Endothelial cell of umbilical vein (primary cell): ENCODE measurements around the gene SNX5. TPM values are rescaled to one million over a fixed set of nuclear protein-coding genes. Genes with fewer than 3 reads are reported as not detected.

Experiments used
- BruUV-seq: library from RNA; stranded (reverse); fragments of 400-500 nt; replicated peaks from 2 replicates; lab custom pipeline; 2021; lab: Mats Ljungman, UMichigan
- CTCF ChIA-PET: fragments of 300-600, 350-600 bp; sonication (Branson Sonifier 250); formaldehyde crosslinking; loops from one replicate; lab custom pipeline; 2021; ENCODE audit warnings: antibody characterized with exemption, inconsistent platforms; lab: Charles Lee
- POLR2A ChIA-PET: fragments of 300-600, 350-600 bp; sonication (Branson Sonifier 250); formaldehyde crosslinking; loops from one replicate; lab custom pipeline; 2021; ENCODE audit warnings: antibody characterized with exemption, inconsistent platforms; lab: Charles Lee
- DNase-seq: peaks from one replicate; pipeline ENCODE4 v3.0.0-alpha.2; 2011; ENCODE audit warnings: low read depth, low spot score
- FAIRE-seq: peaks from 2 replicates; lab custom pipeline; 2011; peaks lifted over from hg19 to GRCh38; lab: Jason Lieb, UNC
- H2AFZ ChIP-seq: 2 replicates; pipeline ENCODE4 v1.6.0; 2012; ENCODE audit warnings: low read depth, low read length, control low read depth, inconsistent platforms
- H3K27ac ChIP-seq: 2 replicates; pipeline ENCODE4 v1.5.1; 2011; ENCODE audit warnings: low read depth, mild to moderate bottlenecking, control low read depth, low read length, moderate library complexity; ENCODE audit not compliant: insufficient read depth
- H3K27me3 ChIP-seq, 2 experiments: 2 replicates each; pipeline versions ENCODE4 v1.6.0 to v1.6.1; 2011; ENCODE audit warnings: low read length in 2 of 2, mixed read lengths in 1 of 2; ENCODE audit not compliant: control insufficient read depth in 2 of 2, insufficient read depth in 2 of 2
- H3K36me3 ChIP-seq, 2 experiments: 2 replicates in 1 of 2; 3 replicates in 1 of 2; pipeline ENCODE4 v1.5.1; 2011; ENCODE audit warnings: low read length in 2 of 2, mild to moderate bottlenecking in 1 of 2, moderate library complexity in 1 of 2; ENCODE audit not compliant: control insufficient read depth in 2 of 2, insufficient read depth in 2 of 2; ENCODE audit errors: extremely low read depth in 1 of 2
- H3K4me1 ChIP-seq: 3 replicates; pipeline ENCODE4 v1.5.1; 2011; ENCODE audit warnings: mild to moderate bottlenecking, low read length; ENCODE audit not compliant: control insufficient read depth, insufficient read depth; ENCODE audit errors: extremely low read depth
- H3K4me2 ChIP-seq: 2 replicates; pipeline ENCODE4 v1.6.1; 2011; ENCODE audit warnings: low read length, control low read depth, mixed read lengths; ENCODE audit not compliant: insufficient read depth
- H3K4me3 ChIP-seq, 3 experiments: fragments of 200-600 bp in 1 of 3; sonication (generic), shearing (Covaris generic) in 1 of 3; replicated peaks in 1 of 3; 2 replicates each; pipeline ENCODE4 v1.5.1; 2011 to 2016; ENCODE audit warnings: control low read depth in 3 of 3, low read length in 3 of 3, mild to moderate bottlenecking in 2 of 3, inconsistent platforms in 1 of 3, low read depth in 1 of 3, moderate library complexity in 1 of 3; ENCODE audit not compliant: insufficient read depth in 1 of 3
- H3K79me2 ChIP-seq: 2 replicates; pipeline ENCODE4 v1.6.0; 2012; ENCODE audit warnings: low read length, inconsistent platforms; ENCODE audit not compliant: control insufficient read depth, insufficient read depth
- H3K9ac ChIP-seq: replicated peaks from 2 replicates; pipeline ENCODE3; 2011; ENCODE audit warnings: low read length, control low read depth; ENCODE audit not compliant: insufficient read depth; ENCODE audit errors: extremely low read depth
- H3K9me1 ChIP-seq: replicated peaks from 3 replicates; pipeline ENCODE4 v1.6.0; 2011; ENCODE audit warnings: mild to moderate bottlenecking, low read length; ENCODE audit not compliant: control insufficient read depth, insufficient read depth; ENCODE audit errors: extremely low read depth
- H3K9me3 ChIP-seq: replicated peaks from 2 replicates; pipeline ENCODE4 v1.5.1; 2012; ENCODE audit warnings: low read length, inconsistent platforms; ENCODE audit not compliant: control insufficient read depth, insufficient read depth
- H4K20me1 ChIP-seq: replicated peaks from 2 replicates; pipeline ENCODE3; 2011; ENCODE audit warnings: mild to moderate bottlenecking, low read length; ENCODE audit not compliant: control insufficient read depth, insufficient read depth; ENCODE audit errors: extremely low read depth
- EZH2 ChIP-seq: IDR thresholded peaks from 2 replicates; pipeline ENCODE4 v1.6.1; 2012; ENCODE audit warnings: borderline replicate concordance, low read depth, mild to moderate bottlenecking, moderate library complexity, low read length, inconsistent platforms; ENCODE audit not compliant: severe bottlenecking
- FOS ChIP-seq: IDR thresholded peaks from 2 replicates; pipeline ENCODE4 v1.6.1; 2011; ENCODE audit warnings: mild to moderate bottlenecking, low read length, moderate library complexity, borderline replicate concordance; ENCODE audit not compliant: insufficient read depth
- GATA2 ChIP-seq: IDR thresholded peaks from 2 replicates; pipeline ENCODE4 v1.7.0; 2011; ENCODE audit warnings: low read depth, mild to moderate bottlenecking, moderate library complexity, mixed read lengths, low read length; ENCODE audit not compliant: insufficient read length, insufficient read depth
- JUN ChIP-seq: IDR thresholded peaks from 2 replicates; pipeline ENCODE4 v1.6.1; 2011; ENCODE audit warnings: borderline replicate concordance, low read depth; ENCODE audit not compliant: insufficient read length, insufficient read depth
- MYC ChIP-seq: IDR thresholded peaks from one replicate; pipeline ENCODE4 v1.6.1; 2011; ENCODE audit warnings: mild to moderate bottlenecking, low read depth, low read length
- POLR2A ChIP-seq: IDR thresholded peaks from 2 replicates; pipeline ENCODE4 v1.6.1; 2012; ENCODE audit warnings: low read depth, mild to moderate bottlenecking, control low read depth, low read length
- POLR2AphosphoS5 ChIP-seq: IDR thresholded peaks from 2 replicates; pipeline ENCODE4 v1.6.1; 2012; ENCODE audit warnings: low read depth, mild to moderate bottlenecking, control low read depth, low read length, moderate library complexity; ENCODE audit not compliant: insufficient read depth
- dilution Hi-C: fragments of 300-500 bp; cut with MboI; formaldehyde crosslinking; loops from one replicate; pipeline ENCODE4 v1.15.0; 2019; ENCODE audit warnings: low sequenced_read_pairs; ENCODE audit not compliant: extremely low pct_ligation_motif_present
- intact Hi-C: fragments of 100-400 bp; cut with micrococcal nuclease; formaldehyde crosslinking; loops from one replicate; pipeline ENCODE4 v1.10.0; 2022
- polyA plus RNA-seq, 4 experiments: library from polyadenylated mRNA; depleted of rRNA in 3 of 4; stranded (reverse) in 3 of 4; unstranded in 1 of 4; fragments of >200 nt; gene quantifications; 2 replicates each; pipeline versions ENCODE4 v1.2.1 to v1.2.3, GENCODE V29; 2011 to 2012; ENCODE audit warnings: missing spikeins in 1 of 4
- total RNA-seq: library from RNA; stranded (reverse); gene quantifications from 2 replicates; pipeline ENCODE4 v1.2.3, GENCODE V29; 2021
- TF ChIP-seq, protein P1 (sequence below): IDR thresholded peaks from 2 replicates; pipeline ENCODE4 v1.6.1; 2011; ENCODE audit not compliant: insufficient read depth, insufficient read length
- TF ChIP-seq, protein P2 (sequence below), 2 donors: IDR thresholded peaks; 1 replicate in 1 of 2; 2 replicates in 1 of 2; pipeline ENCODE4 v1.5.1; 2011; ENCODE audit warnings: low read length in 2 of 2, mild to moderate bottlenecking in 2 of 2, moderate library complexity in 2 of 2, control low read depth in 1 of 2, inconsistent platforms in 1 of 2, low read depth in 1 of 2; ENCODE audit not compliant: insufficient read depth in 1 of 2; ENCODE audit errors: extremely low read depth in 1 of 2

Gene SNX5
- total and polyA plus RNA-seq, 2 donors (not counting 3 experiments of a cell fraction or from before 2014, with no cell fraction given), result 76.2 to 121 TPM

DNA sequence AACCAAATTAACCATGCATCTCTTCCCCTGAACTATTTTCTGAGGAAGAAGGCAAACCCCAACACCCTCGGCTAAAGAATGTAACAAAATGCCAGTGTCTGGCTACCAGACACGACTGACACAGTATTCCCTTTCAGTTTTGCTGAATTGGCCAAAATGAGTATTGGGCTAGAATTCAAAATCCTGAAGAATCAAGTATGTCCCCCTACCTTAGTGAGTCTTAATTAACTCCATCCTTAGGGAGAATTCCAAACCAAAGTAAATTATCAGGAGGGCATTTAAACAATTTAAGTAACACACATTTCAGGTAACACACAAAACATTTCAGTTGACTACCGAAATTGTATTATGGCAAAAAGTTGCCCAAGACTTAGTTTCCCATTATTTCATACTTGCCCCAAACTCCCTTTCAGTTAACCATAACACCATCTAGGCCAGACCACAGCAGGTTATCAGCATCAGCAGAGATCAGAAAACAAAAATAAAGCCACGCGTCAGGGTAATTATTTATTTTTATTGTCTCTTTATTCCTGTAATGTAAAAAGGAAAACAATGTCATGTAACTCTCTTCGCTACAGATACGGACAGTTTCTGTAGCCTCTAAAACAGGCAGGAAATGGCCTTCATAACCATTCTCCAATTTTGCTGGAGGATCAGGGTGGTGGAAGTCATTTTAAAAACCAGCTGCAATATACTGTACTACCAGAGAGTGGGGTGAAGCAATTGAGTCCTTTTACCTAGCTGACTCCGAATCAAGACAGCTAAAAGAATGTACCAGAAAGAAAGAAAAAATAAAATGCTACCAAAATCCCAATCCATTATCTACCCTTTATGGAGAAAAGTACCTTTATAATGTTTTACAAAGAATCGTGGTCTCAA is 1.9 kb downstream of the SNX5 start:
- Histone ChIP-seq H3K9me1 (no peaks in the 10 kb centered on the region), H3K4me3 (peak overlapping the region; percentile 76 to 97 (median 97)), H3K4me2 (peak overlapping the region; percentile 97), H4K20me1 (peaks cover 12% of the 10 kb centered on the region), H3K9ac (peak overlapping the region; percentile 97), H3K36me3 (no peaks in the 10 kb centered on the region), H2AFZ (no peak overlapping the region), H3K27me3 (no peaks in the 10 kb centered on the region), H3K27ac (peak overlapping the region; percentile 92), H3K9me3 (no peaks in the 10 kb centered on the region), H3K4me1 (peaks cover 62% of the 10 kb centered on the region), H3K79me2 (peaks cover 84% of the 10 kb centered on the region)
- intact Hi-C loops (loop anchor here (1.0 to 10.0 kb wide), 2 partner anchors 8 to 168 kb away; partner anchors contain the start of genes KAT14 and PET117), dilution Hi-C loops (no loop called here)
- DNase-seq (peak; percentile 49), FAIRE-seq (peak; percentile 58)
- POLR2A ChIA-PET, result interaction anchor here (0.6 to 1.1 kb wide), 4 partner anchors 26 to 300 kb away, joined by 3 to 5 read pairs (median 4); partner anchors contain the start of gene RRBP1
- BruUV-seq, result no TSS peak
- TF ChIP-seq, protein P1, sequence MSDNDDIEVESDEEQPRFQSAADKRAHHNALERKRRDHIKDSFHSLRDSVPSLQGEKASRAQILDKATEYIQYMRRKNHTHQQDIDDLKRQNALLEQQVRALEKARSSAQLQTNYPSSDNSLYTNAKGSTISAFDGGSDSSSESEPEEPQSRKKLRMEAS, result no peak
- no peak for TF ChIP-seq POLR2A
- no peak for TF ChIP-seq MYC
- TF ChIP-seq, protein P2, sequence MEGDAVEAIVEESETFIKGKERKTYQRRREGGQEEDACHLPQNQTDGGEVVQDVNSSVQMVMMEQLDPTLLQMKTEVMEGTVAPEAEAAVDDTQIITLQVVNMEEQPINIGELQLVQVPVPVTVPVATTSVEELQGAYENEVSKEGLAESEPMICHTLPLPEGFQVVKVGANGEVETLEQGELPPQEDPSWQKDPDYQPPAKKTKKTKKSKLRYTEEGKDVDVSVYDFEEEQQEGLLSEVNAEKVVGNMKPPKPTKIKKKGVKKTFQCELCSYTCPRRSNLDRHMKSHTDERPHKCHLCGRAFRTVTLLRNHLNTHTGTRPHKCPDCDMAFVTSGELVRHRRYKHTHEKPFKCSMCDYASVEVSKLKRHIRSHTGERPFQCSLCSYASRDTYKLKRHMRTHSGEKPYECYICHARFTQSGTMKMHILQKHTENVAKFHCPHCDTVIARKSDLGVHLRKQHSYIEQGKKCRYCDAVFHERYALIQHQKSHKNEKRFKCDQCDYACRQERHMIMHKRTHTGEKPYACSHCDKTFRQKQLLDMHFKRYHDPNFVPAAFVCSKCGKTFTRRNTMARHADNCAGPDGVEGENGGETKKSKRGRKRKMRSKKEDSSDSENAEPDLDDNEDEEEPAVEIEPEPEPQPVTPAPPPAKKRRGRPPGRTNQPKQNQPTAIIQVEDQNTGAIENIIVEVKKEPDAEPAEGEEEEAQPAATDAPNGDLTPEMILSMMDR (IDR thresholded peaks at IDR 0.05; ENCODE audit: extremely low read depth in 1 of 2, insufficient read depth in 1 of 2, low read depth in 1 of 2, low read length in 2 of 2), result peak; percentile 5 to 14
- no peak for TF ChIP-seq EZH2
- TF ChIP-seq GATA2, result no peak
- no peak for TF ChIP-seq JUN
- peak; percentile 17 for TF ChIP-seq POLR2AphosphoS5
- TF ChIP-seq FOS, result no peak
- CTCF ChIA-PET, result interaction anchor here (0.7 to 7.7 kb wide), 10 partner anchors 9 to 286 kb away, joined by 3 to 104 read pairs (median 6); partner anchors contain the start of gene RRBP1
